Neuronal stem cell (in vitro differentiated cells): ENCODE data around the gene RPL38.
A peak's percentile ranks its signal among the peaks of the same experiment; 100 is the strongest.

Experiments
- DNase-seq: peaks from one replicate; pipeline ENCODE4 v3.0.0-alpha.2; 2013; ENCODE audit warnings: low spot score
- H2AFZ ChIP-seq: one replicate; pipeline ENCODE4 v1.6.1; 2013; ENCODE audit warnings: mild to moderate bottlenecking, low read length, inconsistent platforms
- H2AK5ac ChIP-seq: 2 replicates; pipeline ENCODE4 v1.6.1; 2013; ENCODE audit warnings: low read depth, mild to moderate bottlenecking, inconsistent platforms, low read length, moderate library complexity, mixed read lengths
- H2BK120ac ChIP-seq: 2 replicates; pipeline ENCODE4 v1.6.1; 2013; ENCODE audit warnings: low read depth, mild to moderate bottlenecking, inconsistent platforms, low read length, moderate library complexity, mixed read lengths
- H2BK12ac ChIP-seq: one replicate; pipeline ENCODE4 v1.6.1; 2013; ENCODE audit warnings: low read length, inconsistent platforms
- H2BK15ac ChIP-seq: 2 replicates; pipeline ENCODE4 v1.6.1; 2013; ENCODE audit warnings: mild to moderate bottlenecking, low read length, inconsistent platforms, mixed read lengths
- H2BK5ac ChIP-seq: one replicate; pipeline ENCODE4 v1.6.1; 2013; ENCODE audit warnings: inconsistent platforms, mild to moderate bottlenecking, low read length, moderate library complexity
- H3K14ac ChIP-seq: one replicate; pipeline ENCODE4 v1.6.1; 2013; ENCODE audit warnings: low read length, inconsistent platforms
- H3K18ac ChIP-seq: 2 replicates; pipeline ENCODE4 v1.6.1; 2013; ENCODE audit warnings: low read length, inconsistent platforms
- H3K23ac ChIP-seq: 2 replicates; pipeline ENCODE4 v1.6.1; 2013; ENCODE audit warnings: low read depth, mild to moderate bottlenecking, mixed read lengths, low read length, inconsistent platforms; ENCODE audit not compliant: poor library complexity
- H3K27ac ChIP-seq: replicated peaks from 3 replicates; pipeline ENCODE4 v1.5.1; 2013; ENCODE audit warnings: low read length, inconsistent platforms
- H3K27me3 ChIP-seq, 3 experiments: 2 replicates each; pipeline ENCODE4 v1.6.1; 2013; ENCODE audit warnings: low read length in 3 of 3, mild to moderate bottlenecking in 2 of 3, inconsistent platforms in 1 of 3, low read depth in 1 of 3, mixed read lengths in 1 of 3, moderate library complexity in 1 of 3; ENCODE audit not compliant: control insufficient read depth in 3 of 3, insufficient read depth in 3 of 3
- H3K36me3 ChIP-seq, 2 donors: replicated peaks in 1 of 2; 2 replicates each; pipeline ENCODE4 v1.6.1; 2013; ENCODE audit warnings: low read length in 2 of 2; ENCODE audit not compliant: control insufficient read depth in 2 of 2, insufficient read depth in 2 of 2
- H3K4ac ChIP-seq: 2 replicates; pipeline ENCODE4 v1.6.1; 2013; ENCODE audit warnings: inconsistent platforms, mild to moderate bottlenecking, low read length, moderate library complexity
- H3K4me1 ChIP-seq, 2 donors: 1 replicate in 1 of 2; 2 replicates in 1 of 2; pipeline ENCODE4 v1.6.1; 2013; ENCODE audit warnings: low read length in 2 of 2, low read depth in 1 of 2; ENCODE audit not compliant: control insufficient read depth in 2 of 2, insufficient read depth in 1 of 2
- H3K4me2 ChIP-seq: one replicate; pipeline ENCODE4 v1.6.1; 2013; ENCODE audit warnings: mild to moderate bottlenecking, low read length, inconsistent platforms; ENCODE audit not compliant: insufficient read depth, poor library complexity, severe bottlenecking
- H3K4me3 ChIP-seq, 2 donors: 2 replicates each; pipeline ENCODE4 v1.5.1; 2013; ENCODE audit warnings: low read length in 2 of 2, mild to moderate bottlenecking in 2 of 2, inconsistent platforms in 1 of 2, moderate library complexity in 1 of 2
- H3K79me1 ChIP-seq: one replicate; pipeline ENCODE4 v1.6.1; 2013; ENCODE audit warnings: low read depth, mild to moderate bottlenecking, inconsistent platforms, low read length, moderate library complexity
- H3K9ac ChIP-seq: one replicate; pipeline ENCODE4 v1.6.1; 2013; ENCODE audit warnings: mild to moderate bottlenecking, low read depth, low read length, inconsistent platforms; ENCODE audit not compliant: poor library complexity
- H3K9me3 ChIP-seq, 2 donors: replicated peaks in 1 of 2; 2 replicates each; pipeline versions ENCODE3 to v1.6.1; 2013; ENCODE audit warnings: low read length in 2 of 2, mild to moderate bottlenecking in 2 of 2, inconsistent platforms in 1 of 2, low read depth in 1 of 2, mixed read lengths in 1 of 2, moderate library complexity in 1 of 2; ENCODE audit not compliant: control insufficient read depth in 2 of 2, insufficient read depth in 1 of 2
- H4K8ac ChIP-seq: one replicate; pipeline ENCODE4 v1.6.1; 2013; ENCODE audit warnings: low read depth, mild to moderate bottlenecking, inconsistent platforms, low read length, moderate library complexity
- H4K91ac ChIP-seq: one replicate; pipeline ENCODE4 v1.6.1; 2013; ENCODE audit warnings: low read length, low read depth, mild to moderate bottlenecking, inconsistent platforms; ENCODE audit not compliant: poor library complexity
- WGBS, 2 donors: extraction: QIAGEN DNeasy Blood & Tissue Kit; methylation state at CpG; one replicate each; pipeline ENCODE4 v1.1.7; 2013; ENCODE audit warnings: missing lambda C conversion rate in 2 of 2, mixed read lengths in 1 of 2; ENCODE audit not compliant: insufficient read length in 2 of 2, insufficient replicate concordance in 1 of 2; ENCODE audit errors: extremely low coverage in 2 of 2; 5-methylcytosine and 5-hydroxymethylcytosine counted together

RPL38 gene

GRCh38 chr17:74253036-74253435 is 49.6 kb downstream of the RPL38 start:
- Histone ChIP-seq H3K4me2 (no peak overlapping the region), H3K4me1 (peaks cover 2 to 8% of the 10 kb centered on the region in 2 donors), H3K9ac (no peak overlapping the region), H4K8ac (no peak overlapping the region), H3K14ac (peak overlapping the region; percentile 97), H3K9me3 (peaks cover 0 to 3% of the 10 kb centered on the region in 2 donors), H2AFZ (no peak overlapping the region), H3K27ac (no peak overlapping the region), H2BK5ac (peak overlapping the region; percentile 41), H3K23ac (peak overlapping the region; percentile 85), H2BK15ac (peak overlapping the region; percentile 60), H3K4ac (peak overlapping the region; percentile 26), H2BK12ac (no peak overlapping the region), H3K18ac (peak overlapping the region; percentile 44), H2AK5ac (peak overlapping the region; percentile 71), H3K36me3 (peaks cover 2 to 36% of the 10 kb centered on the region in 2 donors), H4K91ac (no peak overlapping the region), H3K4me3 (no peak overlapping the region), H3K27me3 (peaks cover 0 to 3% (median 0%) of the 10 kb centered on the region in 3 experiments), H2BK120ac (no peak overlapping the region), H3K79me1 (no peaks in the 10 kb centered on the region)
- no CpG with 5 or more reads among the region's 13 CpGs for WGBS, 2 donors
- no peak for DNase-seq

- H2BK120ac ChIP-seq, result no peak overlapping the region
- H3K27me3 ChIP-seq, result peaks cover 0 to 2% (median 0%) of the 10 kb centered on the region in 3 experiments
- H2BK15ac ChIP-seq, result no peak overlapping the region
- no peak overlapping the region for H3K4me2 ChIP-seq
- no peak overlapping the region for H3K27ac ChIP-seq
- no CpG with 5 or more reads among the region's 10 CpGs for WGBS, 2 donors
- H3K79me1 ChIP-seq, result no peaks in the 10 kb centered on the region
- H3K36me3 ChIP-seq, result peaks cover 0 to 49% of the 10 kb centered on the region in 2 donors
- no peak overlapping the region for H2AFZ ChIP-seq
- peaks cover 0 to 15% of the 10 kb centered on the region in 2 donors for H3K4me1 ChIP-seq
- H3K18ac ChIP-seq, result no peak overlapping the region
- no peak overlapping the region for H2BK12ac ChIP-seq
- H2BK5ac ChIP-seq, result no peak overlapping the region
- H3K9me3 ChIP-seq, result no peaks in the 10 kb centered on the region
- no peak overlapping the region for H4K8ac ChIP-seq
- no peak overlapping the region for H4K91ac ChIP-seq
- no peak overlapping the region for H3K4me3 ChIP-seq
- no peak overlapping the region for H2AK5ac ChIP-seq
- DNase-seq, result no peak
- no peak overlapping the region for H3K9ac ChIP-seq
- H3K23ac ChIP-seq, result no peak overlapping the region
- no peak overlapping the region for H3K4ac ChIP-seq
- H3K14ac ChIP-seq, result no peak overlapping the region
These were observed 53.8 kb downstream of the RPL38 start for GRCh38 chr17:74257311-74257710.

- H2BK15ac ChIP-seq, result peak overlapping the region; percentile 65
- no peak overlapping the region for H2AFZ ChIP-seq
- H2AK5ac ChIP-seq, result peak overlapping the region; percentile 76
- H3K23ac ChIP-seq, result peak overlapping the region; percentile 68
- no CpG with 5 or more reads among the region's 21 CpGs for WGBS, 2 donors
- H4K8ac ChIP-seq, result no peak overlapping the region
- H2BK12ac ChIP-seq, result no peak overlapping the region
- H3K27me3 ChIP-seq, result peaks cover 0 to 2% (median 0%) of the 10 kb centered on the region in 3 experiments
- no peak overlapping the region for H3K4me3 ChIP-seq
- no peak overlapping the region for H3K4ac ChIP-seq
- no peak overlapping the region for H3K4me2 ChIP-seq
- peaks cover 0 to 29% of the 10 kb centered on the region in 2 donors for H3K36me3 ChIP-seq
- no peaks in the 10 kb centered on the region for H3K9me3 ChIP-seq
- no peak overlapping the region for H3K27ac ChIP-seq
- H3K14ac ChIP-seq, result no peak overlapping the region
- no peak for DNase-seq
- no peaks in the 10 kb centered on the region for H3K79me1 ChIP-seq
- H4K91ac ChIP-seq, result no peak overlapping the region
- peak overlapping the region; percentile 34 for H3K9ac ChIP-seq
- H3K4me1 ChIP-seq, result peaks cover 2 to 16% of the 10 kb centered on the region in 2 donors
- H2BK5ac ChIP-seq, result no peak overlapping the region
- H3K18ac ChIP-seq, result peak overlapping the region; percentile 93
- H2BK120ac ChIP-seq, result peak overlapping the region; percentile 68
These were observed 56.4 kb downstream of the RPL38 start for GRCh38 chr17:74259667-74260524.
